GM12878 (cell line): ENCODE data around the gene ABCA13. TPM values are rescaled to one million over a fixed set of nuclear protein-coding genes. Genes with fewer than 3 reads are reported as not detected.

Experiments
- ATAC-seq: fragments of 200-7000 bp; cut with Tn5 transposase; 3 replicates; pipeline ENCODE4 v1.9.1; 2020; ENCODE audit warnings: mild to moderate bottlenecking, moderate library complexity
- BruUV-seq: library from RNA; stranded (reverse); fragments of 400-500 nt; replicated peaks from 2 replicates; lab custom pipeline; 2021; lab: Mats Ljungman, UMichigan
- CTCF ChIA-PET: fragments of 300-600 bp; sonication (Branson Sonifier 250); formaldehyde crosslinking; extraction: SDS; loops from one replicate; lab custom pipeline; 2021; ENCODE audit warnings: inconsistent platforms; lab: Yijun Ruan, JAX
- POLR2A ChIA-PET: fragments of 350-600 bp; formaldehyde crosslinking; extraction: SDS; loops from one replicate; lab custom pipeline; 2021; ENCODE audit warnings: inconsistent platforms; lab: Charles Lee
- RAD21 ChIA-PET: fragments of 300-600 bp; sonication (Branson Sonifier 250); formaldehyde crosslinking; loops from one replicate; lab custom pipeline; 2023; ENCODE audit warnings: antibody characterized with exemption; ENCODE audit not compliant: unreplicated experiment; lab: Charles Lee
- SMC1A ChIA-PET: fragments of 300-600 bp; sonication (Branson Sonifier 250); formaldehyde crosslinking; loops from one replicate; lab custom pipeline; 2023; ENCODE audit not compliant: unreplicated experiment, uncharacterized antibody; lab: Charles Lee
- DNase-seq: peaks from one replicate; pipeline ENCODE4 v3.0.0-alpha.2; 2011; ENCODE audit warnings: low read depth, low spot score
- FAIRE-seq: peaks from 3 replicates; lab custom pipeline; 2011; peaks lifted over from hg19 to GRCh38; lab: Jason Lieb, UNC
- H2AFZ ChIP-seq: 2 replicates; pipeline ENCODE4 v1.6.0; 2011; ENCODE audit warnings: low read depth, low read length, control low read depth; ENCODE audit not compliant: control insufficient read depth
- H3K27ac ChIP-seq: 2 replicates; pipeline ENCODE4 v1.5.1; 2011; ENCODE audit warnings: control low read depth; ENCODE audit not compliant: control insufficient read depth, insufficient read depth
- H3K27me3 ChIP-seq, 2 experiments: replicated peaks in 1 of 2; 2 replicates each; pipeline versions ENCODE4 v1.6.0 to v1.6.1; 2011; ENCODE audit warnings: low read length in 1 of 2; ENCODE audit not compliant: control insufficient read depth in 2 of 2, insufficient read depth in 2 of 2
- H3K36me3 ChIP-seq, 2 experiments: 2 replicates each; pipeline ENCODE4 v1.5.1; 2011; ENCODE audit warnings: low read length in 1 of 2; ENCODE audit not compliant: control insufficient read depth in 2 of 2, insufficient read depth in 2 of 2
- H3K4me1 ChIP-seq: 2 replicates; pipeline ENCODE4 v1.6.1; 2011; ENCODE audit warnings: mild to moderate bottlenecking, low read length, moderate library complexity, mixed read lengths; ENCODE audit not compliant: control insufficient read depth, insufficient read depth
- H3K4me2 ChIP-seq: 2 replicates; pipeline ENCODE4 v1.6.0; 2011; ENCODE audit warnings: control low read depth; ENCODE audit not compliant: control insufficient read depth, insufficient read depth
- H3K4me3 ChIP-seq: fragments of 200-600 bp; sonication (generic); 2 replicates; pipeline ENCODE4 v1.5.1; 2016
- H3K79me2 ChIP-seq: 2 replicates; pipeline ENCODE4 v1.6.0; 2011; ENCODE audit warnings: low read length; ENCODE audit not compliant: control insufficient read depth, insufficient read depth
- H3K9ac ChIP-seq: 2 replicates; pipeline ENCODE4 v1.8.0; 2011; ENCODE audit warnings: low read length, control low read depth, mixed read lengths; ENCODE audit not compliant: control insufficient read depth, insufficient read depth
- H3K9me3 ChIP-seq: replicated peaks from 3 replicates; pipeline ENCODE4 v1.5.1; 2011; ENCODE audit warnings: mild to moderate bottlenecking, low read length; ENCODE audit not compliant: control insufficient read depth, insufficient read depth
- H4K20me1 ChIP-seq: 2 replicates; pipeline ENCODE4 v1.6.0; 2011; ENCODE audit not compliant: control insufficient read depth, insufficient read depth
- CBFB ChIP-seq: IDR thresholded peaks from 2 replicates; pipeline ENCODE4 v1.6.1; 2016; ENCODE audit warnings: antibody characterized with exemption, low read depth
- CHD1 ChIP-seq: IDR thresholded peaks from 2 replicates; pipeline ENCODE4 v1.6.1; 2012; ENCODE audit warnings: low read depth, low read length, improper control_type of control experiment
- IKZF2 ChIP-seq, 2 experiments: fragments of 450-650 bp; IDR thresholded peaks; 2 replicates each; pipeline ENCODE4 v1.6.1; 2017; ENCODE audit warnings: mild to moderate bottlenecking in 2 of 2, moderate library complexity in 2 of 2
- MTA3 ChIP-seq: IDR thresholded peaks from 2 replicates; pipeline ENCODE4 v1.6.1; 2012; ENCODE audit warnings: low read length, inconsistent platforms, borderline replicate concordance
- NR2C1 ChIP-seq: fragments of 450-650 bp; IDR thresholded peaks from 2 replicates; pipeline ENCODE4 v1.6.1; 2017; ENCODE audit warnings: antibody characterized with exemption, mild to moderate bottlenecking, moderate library complexity
- RCOR1 ChIP-seq: conservative IDR thresholded peaks from 2 replicates; pipeline ENCODE4 v1.6.1; 2012; ENCODE audit warnings: low read depth, low read length, improper control_type of control experiment
- SMC3 ChIP-seq: IDR thresholded peaks from 2 replicates; pipeline ENCODE4 v1.6.1; 2011; ENCODE audit warnings: low read length, improper control_type of control experiment, borderline replicate concordance
- TARDBP ChIP-seq: IDR thresholded peaks from 2 replicates; pipeline ENCODE4 v1.6.1; 2016; ENCODE audit warnings: borderline replicate concordance
- WGBS: methylation state at CpG from one replicate; pipeline ENCODE4 v1.1.6; 2016; ENCODE audit warnings: low lambda C conversion rate; ENCODE audit not compliant: insufficient replicate concordance, insufficient coverage; ENCODE audit errors: missing lambda C conversion rate; 5-methylcytosine and 5-hydroxymethylcytosine counted together
- in situ Hi-C: fragments of 300-500 bp; cut with MboI; formaldehyde crosslinking; loops from 9 replicates; pipeline ENCODE4 v1.14.3; 2018; ENCODE audit warnings: mixed read lengths
- intact Hi-C: fragments of 100-400 bp; cut with micrococcal nuclease; formaldehyde crosslinking; loops from one replicate; pipeline ENCODE4 v1.14.2; 2022; ENCODE audit not compliant: unreplicated experiment
- polyA plus RNA-seq, 11 experiments: library from polyadenylated mRNA; depleted of rRNA in 4 of 11; unstranded in 6 of 11; stranded (reverse) in 5 of 11; fragments of >200 nt; fragmentation: Nextera tagmentation in 4 of 11; fragmentation: Illumina TruSeq in 1 of 11; extraction: Ambion mirVana in 4 of 11; extraction: Trizol in 1 of 11; gene quantifications; 1 replicate in 1 of 11; 2 replicates in 10 of 11; pipeline versions ENCODE4 v1.2.1 to v1.2.3, GENCODE V29; 2011 to 2016; ENCODE audit warnings: inconsistent platforms in 2 of 11, missing spikeins in 2 of 11, low read depth in 1 of 11
- total RNA-seq, 4 experiments: library from RNA; depleted of rRNA in 3 of 4; stranded (reverse); fragments of >200 nt in 3 of 4; fragmentation: Illumina TruSeq in 1 of 4; extraction: Trizol in 1 of 4; gene quantifications; 2 replicates each; pipeline versions ENCODE4 v1.2.1 to v1.2.3, GENCODE V29; 2013 to 2021
- TF ChIP-seq, protein P1 (sequence below): IDR thresholded peaks from 2 replicates; pipeline ENCODE4 v1.6.1; 2011; ENCODE audit warnings: borderline replicate concordance, low read depth, mild to moderate bottlenecking, moderate library complexity, low read length; ENCODE audit not compliant: insufficient read depth, poor library complexity, severe bottlenecking
- TF ChIP-seq, protein P2 (sequence below): IDR thresholded peaks from 2 replicates; pipeline ENCODE4 v1.6.1; 2012; ENCODE audit warnings: low read depth, low read length, improper control_type of control experiment
- TF ChIP-seq, protein P3 (sequence below): IDR thresholded peaks from 2 replicates; pipeline ENCODE4 v1.6.1; 2011; ENCODE audit warnings: borderline replicate concordance, low read depth, mild to moderate bottlenecking, moderate library complexity, mixed read lengths, low read length; ENCODE audit not compliant: insufficient read depth; ENCODE audit errors: extremely low read length

The ABCA13 gene
- total and polyA plus RNA-seq, 10 of the 15 experiments (the other 5 are each of a cell fraction or from before 2014, with no cell fraction given): under 0.01 to 0.98 (median 0.04) TPM; not detected in 2

DNA sequence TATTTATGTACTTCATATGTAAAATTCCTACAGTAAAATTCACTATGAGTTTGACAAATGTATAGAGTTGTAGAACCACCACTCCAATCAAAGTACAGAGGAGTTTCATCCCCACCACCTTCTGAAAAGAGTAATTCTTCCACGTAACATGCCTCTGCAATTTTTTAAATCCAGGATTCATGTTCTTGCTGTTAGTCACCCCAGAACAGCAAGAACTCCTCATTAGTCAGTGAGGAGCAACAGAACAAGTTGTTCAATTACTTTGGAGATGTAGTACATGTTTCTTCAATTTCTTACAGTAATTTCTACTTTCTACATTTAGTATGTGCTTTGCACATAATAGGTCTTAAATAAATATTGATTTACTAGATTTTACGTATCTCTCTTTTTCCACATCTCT is 248.1 kb downstream of the ABCA13 start:
- H3K9me3 ChIP-seq: no peaks in the 10 kb centered on the region
- no peak overlapping the region for H3K4me3 ChIP-seq
- CTCF ChIA-PET: no interaction called here
- no peak overlapping the region for H3K27ac ChIP-seq
- DNase-seq (no peak), FAIRE-seq (no peak), ATAC-seq (no peak)
- in situ Hi-C loops: no loop called here
- no peak overlapping the region for H3K9ac ChIP-seq
- H3K4me2 ChIP-seq: no peak overlapping the region
- RAD21 ChIA-PET: no interaction called here
- 8% methylated on average over 2 of the region's 2 CpGs for WGBS
- H3K36me3 ChIP-seq: no peaks in the 10 kb centered on the region
- H3K27me3 ChIP-seq: no peaks in the 10 kb centered on the region; a peak in 1 of 4 replicates
- SMC1A ChIA-PET: no interaction called here
- H3K4me1 ChIP-seq: no peaks in the 10 kb centered on the region
- intact Hi-C loops: no loop called here
- no peaks in the 10 kb centered on the region for H3K79me2 ChIP-seq
- TF ChIP-seq CHD1: no peak
- no peak for TF ChIP-seq SMC3
- TF ChIP-seq RCOR1: no peak
- TF ChIP-seq IKZF2 (IDR thresholded peaks at IDR 0.05): no peak
- TF ChIP-seq, protein P1, sequence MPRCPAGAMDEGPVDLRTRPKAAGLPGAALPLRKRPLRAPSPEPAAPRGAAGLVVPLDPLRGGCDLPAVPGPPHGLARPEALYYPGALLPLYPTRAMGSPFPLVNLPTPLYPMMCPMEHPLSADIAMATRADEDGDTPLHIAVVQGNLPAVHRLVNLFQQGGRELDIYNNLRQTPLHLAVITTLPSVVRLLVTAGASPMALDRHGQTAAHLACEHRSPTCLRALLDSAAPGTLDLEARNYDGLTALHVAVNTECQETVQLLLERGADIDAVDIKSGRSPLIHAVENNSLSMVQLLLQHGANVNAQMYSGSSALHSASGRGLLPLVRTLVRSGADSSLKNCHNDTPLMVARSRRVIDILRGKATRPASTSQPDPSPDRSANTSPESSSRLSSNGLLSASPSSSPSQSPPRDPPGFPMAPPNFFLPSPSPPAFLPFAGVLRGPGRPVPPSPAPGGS: no peak
- TF ChIP-seq TARDBP: no peak
- TF ChIP-seq, protein P2, sequence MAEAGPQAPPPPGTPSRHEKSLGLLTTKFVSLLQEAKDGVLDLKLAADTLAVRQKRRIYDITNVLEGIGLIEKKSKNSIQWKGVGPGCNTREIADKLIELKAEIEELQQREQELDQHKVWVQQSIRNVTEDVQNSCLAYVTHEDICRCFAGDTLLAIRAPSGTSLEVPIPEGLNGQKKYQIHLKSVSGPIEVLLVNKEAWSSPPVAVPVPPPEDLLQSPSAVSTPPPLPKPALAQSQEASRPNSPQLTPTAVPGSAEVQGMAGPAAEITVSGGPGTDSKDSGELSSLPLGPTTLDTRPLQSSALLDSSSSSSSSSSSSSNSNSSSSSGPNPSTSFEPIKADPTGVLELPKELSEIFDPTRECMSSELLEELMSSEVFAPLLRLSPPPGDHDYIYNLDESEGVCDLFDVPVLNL: no peak
- TF ChIP-seq, protein P3, sequence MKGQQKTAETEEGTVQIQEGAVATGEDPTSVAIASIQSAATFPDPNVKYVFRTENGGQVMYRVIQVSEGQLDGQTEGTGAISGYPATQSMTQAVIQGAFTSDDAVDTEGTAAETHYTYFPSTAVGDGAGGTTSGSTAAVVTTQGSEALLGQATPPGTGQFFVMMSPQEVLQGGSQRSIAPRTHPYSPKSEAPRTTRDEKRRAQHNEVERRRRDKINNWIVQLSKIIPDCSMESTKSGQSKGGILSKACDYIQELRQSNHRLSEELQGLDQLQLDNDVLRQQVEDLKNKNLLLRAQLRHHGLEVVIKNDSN: no peak
- no peak for TF ChIP-seq NR2C1
- no peak for TF ChIP-seq CBFB
- no peak for TF ChIP-seq MTA3
- H2AFZ ChIP-seq: no peak overlapping the region
- no TSS peak for BruUV-seq
- POLR2A ChIA-PET: no interaction called here
- no peaks in the 10 kb centered on the region for H4K20me1 ChIP-seq
